ENCODE results near the gene UBE2E1. TPM values are rescaled to one million over a fixed set of nuclear protein-coding genes. Genes with fewer than 3 reads are reported as not detected.

UBE2E1 gene
- total RNA-seq, 6 experiments from 2014 or later, result 75.6 to 93.8 (median 84.2) TPM

GRCh38 chr3:23775254-23775909 is 30.4 kb upstream of the UBE2E1 start:
- DNase-seq, result no peak
- Mint-ChIP-seq H3K9me3 (no peaks in the 10 kb centered on the region), H3K36me3 (ENCODE audit: low read depth) (no peaks in the 10 kb centered on the region), H3K4me3 (no peak overlapping the region), H3K4me1 (ENCODE audit: low read depth) (peaks cover 9% of the 10 kb centered on the region; the same call in 1 of the 2 replicates), H3K27ac (no peak overlapping the region), H3K27me3 (ENCODE audit: insufficient read depth) (peaks cover 4% of the 10 kb centered on the region)
- TF ChIP-seq, protein P1, sequence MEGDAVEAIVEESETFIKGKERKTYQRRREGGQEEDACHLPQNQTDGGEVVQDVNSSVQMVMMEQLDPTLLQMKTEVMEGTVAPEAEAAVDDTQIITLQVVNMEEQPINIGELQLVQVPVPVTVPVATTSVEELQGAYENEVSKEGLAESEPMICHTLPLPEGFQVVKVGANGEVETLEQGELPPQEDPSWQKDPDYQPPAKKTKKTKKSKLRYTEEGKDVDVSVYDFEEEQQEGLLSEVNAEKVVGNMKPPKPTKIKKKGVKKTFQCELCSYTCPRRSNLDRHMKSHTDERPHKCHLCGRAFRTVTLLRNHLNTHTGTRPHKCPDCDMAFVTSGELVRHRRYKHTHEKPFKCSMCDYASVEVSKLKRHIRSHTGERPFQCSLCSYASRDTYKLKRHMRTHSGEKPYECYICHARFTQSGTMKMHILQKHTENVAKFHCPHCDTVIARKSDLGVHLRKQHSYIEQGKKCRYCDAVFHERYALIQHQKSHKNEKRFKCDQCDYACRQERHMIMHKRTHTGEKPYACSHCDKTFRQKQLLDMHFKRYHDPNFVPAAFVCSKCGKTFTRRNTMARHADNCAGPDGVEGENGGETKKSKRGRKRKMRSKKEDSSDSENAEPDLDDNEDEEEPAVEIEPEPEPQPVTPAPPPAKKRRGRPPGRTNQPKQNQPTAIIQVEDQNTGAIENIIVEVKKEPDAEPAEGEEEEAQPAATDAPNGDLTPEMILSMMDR (IDR thresholded peaks at IDR 0.05), result no peak

GRCh38 chr3:23776352-23776891 is 29.3 kb upstream of the UBE2E1 start:
- Mint-ChIP-seq H3K9me3 (no peaks in the 10 kb centered on the region), H3K27ac (no peak overlapping the region), H3K27me3 (ENCODE audit: insufficient read depth) (peaks cover 4% of the 10 kb centered on the region), H3K4me1 (ENCODE audit: low read depth) (peaks cover 9% of the 10 kb centered on the region; the same call in 1 of the 2 replicates), H3K4me3 (no peak overlapping the region), H3K36me3 (ENCODE audit: low read depth) (no peaks in the 10 kb centered on the region)
- TF ChIP-seq, protein P1 (IDR thresholded peaks at IDR 0.05), result no peak
- peak; percentile 24 for DNase-seq

GRCh38 chr3:23778446-23778845 is 27.3 kb upstream of the UBE2E1 start:
- Mint-ChIP-seq H3K9me3 (peaks cover 7% of the 10 kb centered on the region; the same call in 1 of the 2 replicates), H3K4me3 (no peak overlapping the region), H3K4me1 (ENCODE audit: low read depth) (peaks cover 9% of the 10 kb centered on the region; the same call in 1 of the 2 replicates), H3K36me3 (ENCODE audit: low read depth) (no peaks in the 10 kb centered on the region; the same call in 1 of the 2 replicates), H3K27ac (no peak overlapping the region), H3K27me3 (ENCODE audit: insufficient read depth) (peaks cover 14% of the 10 kb centered on the region; the same call in 1 of the 2 replicates)
- no peak for DNase-seq
- TF ChIP-seq, protein P1 (IDR thresholded peaks at IDR 0.05), result no peak

- no peak for DNase-seq
- peaks cover 9% of the 10 kb centered on the region; the same call in 1 of the 2 replicates for H3K4me1 Mint-ChIP-seq (ENCODE audit: low read depth)
- H3K4me3 Mint-ChIP-seq, result no peak overlapping the region
- no peaks in the 10 kb centered on the region; the same call in 1 of the 2 replicates for H3K36me3 Mint-ChIP-seq (ENCODE audit: low read depth)
- H3K27ac Mint-ChIP-seq, result no peak overlapping the region
- TF ChIP-seq, protein P1 (IDR thresholded peaks at IDR 0.05), result no peak
- peaks cover 21% of the 10 kb centered on the region for H3K27me3 Mint-ChIP-seq (ENCODE audit: insufficient read depth)
- peaks cover 11% of the 10 kb centered on the region; the same call in 1 of the 2 replicates for H3K9me3 Mint-ChIP-seq
Observed at GRCh38 chr3:23779841-23780240, 25.9 kb upstream of the UBE2E1 start.

GRCh38 chr3:23781051-23781450 is 24.7 kb upstream of the UBE2E1 start:
- Mint-ChIP-seq H3K9me3 (peaks cover 11% of the 10 kb centered on the region; the same call in 1 of the 2 replicates), H3K27me3 (ENCODE audit: insufficient read depth) (peaks cover 22% of the 10 kb centered on the region), H3K36me3 (ENCODE audit: low read depth) (no peaks in the 10 kb centered on the region; the same call in 1 of the 2 replicates), H3K4me1 (ENCODE audit: low read depth) (peaks cover 16% of the 10 kb centered on the region), H3K27ac (no peak overlapping the region), H3K4me3 (no peak overlapping the region)
- no peak for DNase-seq
- TF ChIP-seq, protein P1 (IDR thresholded peaks at IDR 0.05), result no peak
